Endothelial cell of umbilical vein (primary cell): ENCODE results near the gene COPS7A. TPM values are rescaled to one million over a fixed set of nuclear protein-coding genes. Genes with fewer than 3 reads are reported as not detected.

Experiments
- BruUV-seq: library from RNA; stranded (reverse); fragments of 400-500 nt; replicated peaks from 2 replicates; lab custom pipeline; 2021; lab: Mats Ljungman, UMichigan
- CTCF ChIA-PET: fragments of 300-600, 350-600 bp; sonication (Branson Sonifier 250); formaldehyde crosslinking; loops from one replicate; lab custom pipeline; 2021; ENCODE audit warnings: antibody characterized with exemption, inconsistent platforms; lab: Charles Lee
- POLR2A ChIA-PET: fragments of 300-600, 350-600 bp; sonication (Branson Sonifier 250); formaldehyde crosslinking; loops from one replicate; lab custom pipeline; 2021; ENCODE audit warnings: antibody characterized with exemption, inconsistent platforms; lab: Charles Lee
- DNase-seq: peaks from one replicate; pipeline ENCODE4 v3.0.0-alpha.2; 2011; ENCODE audit warnings: low read depth, low spot score
- FAIRE-seq: peaks from 2 replicates; lab custom pipeline; 2011; peaks lifted over from hg19 to GRCh38; lab: Jason Lieb, UNC
- H2AFZ ChIP-seq: 2 replicates; pipeline ENCODE4 v1.6.0; 2012; ENCODE audit warnings: low read depth, low read length, control low read depth, inconsistent platforms
- H3K27ac ChIP-seq: 2 replicates; pipeline ENCODE4 v1.5.1; 2011; ENCODE audit warnings: low read depth, mild to moderate bottlenecking, control low read depth, low read length, moderate library complexity; ENCODE audit not compliant: insufficient read depth
- H3K27me3 ChIP-seq, 2 experiments: 2 replicates each; pipeline versions ENCODE4 v1.6.0 to v1.6.1; 2011; ENCODE audit warnings: low read length in 2 of 2, mixed read lengths in 1 of 2; ENCODE audit not compliant: control insufficient read depth in 2 of 2, insufficient read depth in 2 of 2
- H3K36me3 ChIP-seq, 2 experiments: 2 replicates in 1 of 2; 3 replicates in 1 of 2; pipeline ENCODE4 v1.5.1; 2011; ENCODE audit warnings: low read length in 2 of 2, mild to moderate bottlenecking in 1 of 2, moderate library complexity in 1 of 2; ENCODE audit not compliant: control insufficient read depth in 2 of 2, insufficient read depth in 2 of 2; ENCODE audit errors: extremely low read depth in 1 of 2
- H3K4me1 ChIP-seq: 3 replicates; pipeline ENCODE4 v1.5.1; 2011; ENCODE audit warnings: mild to moderate bottlenecking, low read length; ENCODE audit not compliant: control insufficient read depth, insufficient read depth; ENCODE audit errors: extremely low read depth
- H3K4me2 ChIP-seq: 2 replicates; pipeline ENCODE4 v1.6.1; 2011; ENCODE audit warnings: low read length, control low read depth, mixed read lengths; ENCODE audit not compliant: insufficient read depth
- H3K4me3 ChIP-seq, 3 experiments: fragments of 200-600 bp in 1 of 3; sonication (generic), shearing (Covaris generic) in 1 of 3; replicated peaks in 1 of 3; 2 replicates each; pipeline ENCODE4 v1.5.1; 2011 to 2016; ENCODE audit warnings: control low read depth in 3 of 3, low read length in 3 of 3, mild to moderate bottlenecking in 2 of 3, inconsistent platforms in 1 of 3, low read depth in 1 of 3, moderate library complexity in 1 of 3; ENCODE audit not compliant: insufficient read depth in 1 of 3
- H3K79me2 ChIP-seq: 2 replicates; pipeline ENCODE4 v1.6.0; 2012; ENCODE audit warnings: low read length, inconsistent platforms; ENCODE audit not compliant: control insufficient read depth, insufficient read depth
- H3K9ac ChIP-seq: replicated peaks from 2 replicates; pipeline ENCODE3; 2011; ENCODE audit warnings: low read length, control low read depth; ENCODE audit not compliant: insufficient read depth; ENCODE audit errors: extremely low read depth
- H3K9me1 ChIP-seq: replicated peaks from 3 replicates; pipeline ENCODE4 v1.6.0; 2011; ENCODE audit warnings: mild to moderate bottlenecking, low read length; ENCODE audit not compliant: control insufficient read depth, insufficient read depth; ENCODE audit errors: extremely low read depth
- H3K9me3 ChIP-seq: replicated peaks from 2 replicates; pipeline ENCODE4 v1.5.1; 2012; ENCODE audit warnings: low read length, inconsistent platforms; ENCODE audit not compliant: control insufficient read depth, insufficient read depth
- H4K20me1 ChIP-seq: replicated peaks from 2 replicates; pipeline ENCODE3; 2011; ENCODE audit warnings: mild to moderate bottlenecking, low read length; ENCODE audit not compliant: control insufficient read depth, insufficient read depth; ENCODE audit errors: extremely low read depth
- CTCF ChIP-seq, 2 donors: IDR thresholded peaks; 1 replicate in 1 of 2; 2 replicates in 1 of 2; pipeline ENCODE4 v1.5.1; 2011; ENCODE audit warnings: low read length in 2 of 2, mild to moderate bottlenecking in 2 of 2, moderate library complexity in 2 of 2, control low read depth in 1 of 2, inconsistent platforms in 1 of 2, low read depth in 1 of 2; ENCODE audit not compliant: insufficient read depth in 1 of 2; ENCODE audit errors: extremely low read depth in 1 of 2
- EZH2 ChIP-seq: IDR thresholded peaks from 2 replicates; pipeline ENCODE4 v1.6.1; 2012; ENCODE audit warnings: borderline replicate concordance, low read depth, mild to moderate bottlenecking, moderate library complexity, low read length, inconsistent platforms; ENCODE audit not compliant: severe bottlenecking
- FOS ChIP-seq: IDR thresholded peaks from 2 replicates; pipeline ENCODE4 v1.6.1; 2011; ENCODE audit warnings: mild to moderate bottlenecking, low read length, moderate library complexity, borderline replicate concordance; ENCODE audit not compliant: insufficient read depth
- GATA2 ChIP-seq: IDR thresholded peaks from 2 replicates; pipeline ENCODE4 v1.7.0; 2011; ENCODE audit warnings: low read depth, mild to moderate bottlenecking, moderate library complexity, mixed read lengths, low read length; ENCODE audit not compliant: insufficient read length, insufficient read depth
- JUN ChIP-seq: IDR thresholded peaks from 2 replicates; pipeline ENCODE4 v1.6.1; 2011; ENCODE audit warnings: borderline replicate concordance, low read depth; ENCODE audit not compliant: insufficient read length, insufficient read depth
- MAX ChIP-seq: IDR thresholded peaks from 2 replicates; pipeline ENCODE4 v1.6.1; 2011; ENCODE audit not compliant: insufficient read depth, insufficient read length
- MYC ChIP-seq: IDR thresholded peaks from one replicate; pipeline ENCODE4 v1.6.1; 2011; ENCODE audit warnings: mild to moderate bottlenecking, low read depth, low read length
- POLR2A ChIP-seq: IDR thresholded peaks from 2 replicates; pipeline ENCODE4 v1.6.1; 2012; ENCODE audit warnings: low read depth, mild to moderate bottlenecking, control low read depth, low read length
- POLR2AphosphoS5 ChIP-seq: IDR thresholded peaks from 2 replicates; pipeline ENCODE4 v1.6.1; 2012; ENCODE audit warnings: low read depth, mild to moderate bottlenecking, control low read depth, low read length, moderate library complexity; ENCODE audit not compliant: insufficient read depth
- dilution Hi-C: fragments of 300-500 bp; cut with MboI; formaldehyde crosslinking; loops from one replicate; pipeline ENCODE4 v1.15.0; 2019; ENCODE audit warnings: low sequenced_read_pairs; ENCODE audit not compliant: extremely low pct_ligation_motif_present
- intact Hi-C: fragments of 100-400 bp; cut with micrococcal nuclease; formaldehyde crosslinking; loops from one replicate; pipeline ENCODE4 v1.10.0; 2022
- polyA plus RNA-seq, 4 experiments: library from polyadenylated mRNA; depleted of rRNA in 3 of 4; stranded (reverse) in 3 of 4; unstranded in 1 of 4; fragments of >200 nt; gene quantifications; 2 replicates each; pipeline versions ENCODE4 v1.2.1 to v1.2.3, GENCODE V29; 2011 to 2012; ENCODE audit warnings: missing spikeins in 1 of 4
- total RNA-seq: library from RNA; stranded (reverse); gene quantifications from 2 replicates; pipeline ENCODE4 v1.2.3, GENCODE V29; 2021

Gene COPS7A
- total and polyA plus RNA-seq, 2 donors (not counting 3 experiments of a cell fraction or from before 2014, with no cell fraction given), result 41.1 to 104 TPM

GRCh38 chr12:6684609-6685008 is 39.2 kb upstream of the COPS7A start:
- H3K4me1 ChIP-seq, result peaks cover 15% of the 10 kb centered on the region
- H4K20me1 ChIP-seq, result no peaks in the 10 kb centered on the region
- TF ChIP-seq FOS (no peak), CTCF (IDR thresholded peaks at IDR 0.05; ENCODE audit: extremely low read depth in 1 of 2, insufficient read depth in 1 of 2, low read depth in 1 of 2, low read length in 2 of 2) (peak; percentile 44 to 55), EZH2 (no peak)
- no peak for FAIRE-seq
- no peak overlapping the region for H2AFZ ChIP-seq
- peak; percentile 32 for DNase-seq
- no peaks in the 10 kb centered on the region for H3K27me3 ChIP-seq
- BruUV-seq, result no TSS peak
- no peak overlapping the region for H3K4me3 ChIP-seq
- POLR2A ChIA-PET, result no interaction called here
- dilution Hi-C loops, result no loop called here
- H3K4me2 ChIP-seq, result no peak overlapping the region
- peaks cover 0 to 4% of the 10 kb centered on the region in 2 experiments for H3K36me3 ChIP-seq
- H3K9ac ChIP-seq, result no peak overlapping the region
- H3K9me3 ChIP-seq, result no peaks in the 10 kb centered on the region
- intact Hi-C loops, result loop anchor here (1.0 to 5.0 kb wide), 2 partner anchors 67 to 93 kb away; no protein-coding TSS in a partner anchor
- peaks cover 84% of the 10 kb centered on the region for H3K79me2 ChIP-seq
- H3K9me1 ChIP-seq, result no peaks in the 10 kb centered on the region
- CTCF ChIA-PET, result interaction anchor here (0.6 to 2.7 kb wide), 20 partner anchors 9 to 167 kb away, joined by 3 to 21 read pairs (median 6); partner anchors contain the start of genes MLF2, NOP2 and USP5
- H3K27ac ChIP-seq, result no peak overlapping the region

GRCh38 chr12:6685814-6686213 is 38.0 kb upstream of the COPS7A start:
- no peak overlapping the region for H3K4me2 ChIP-seq
- H3K9me3 ChIP-seq, result no peaks in the 10 kb centered on the region
- no peak overlapping the region for H2AFZ ChIP-seq
- ChIA-PET CTCF (interaction anchor here (1.4 to 2.0 kb wide), 2 partner anchors 65 to 133 kb away, joined by 6 to 7 read pairs; no protein-coding TSS in a partner anchor), POLR2A (no interaction called here)
- FAIRE-seq (no peak), DNase-seq (no peak)
- no peak overlapping the region for H3K4me3 ChIP-seq
- no peaks in the 10 kb centered on the region for H4K20me1 ChIP-seq
- H3K79me2 ChIP-seq, result peaks cover 83% of the 10 kb centered on the region
- no peaks in the 10 kb centered on the region for H3K27me3 ChIP-seq
- TF ChIP-seq JUN (no peak), GATA2 (no peak), CTCF (IDR thresholded peaks at IDR 0.05; ENCODE audit: extremely low read depth in 1 of 2, insufficient read depth in 1 of 2, low read depth in 1 of 2, low read length in 2 of 2) (no peak), FOS (no peak), EZH2 (no peak), POLR2A (no peak), MAX (no peak), MYC (no peak), POLR2AphosphoS5 (no peak)
- dilution Hi-C loops (no loop called here), intact Hi-C loops (loop anchor here (5.0 kb wide), 1 partner anchor 91 kb away; no protein-coding TSS in a partner anchor)
- H3K36me3 ChIP-seq, result peaks cover 0 to 4% of the 10 kb centered on the region in 2 experiments
- no peak overlapping the region for H3K27ac ChIP-seq
- H3K4me1 ChIP-seq, result peaks cover 21% of the 10 kb centered on the region
- no peaks in the 10 kb centered on the region for H3K9me1 ChIP-seq
- no peak overlapping the region for H3K9ac ChIP-seq
- BruUV-seq, result no TSS peak
